HG03139 (cell line): ENCODE data around the gene INHBE.
A peak's percentile ranks its signal among the peaks of the same experiment; 100 is the strongest.

Experiments used
- ATAC-seq: cut with Tn5 transposase; IDR thresholded peaks from one replicate; pipeline ENCODE4 v1.9.1; 2021; ENCODE audit not compliant: unreplicated experiment

The INHBE gene

DNA sequence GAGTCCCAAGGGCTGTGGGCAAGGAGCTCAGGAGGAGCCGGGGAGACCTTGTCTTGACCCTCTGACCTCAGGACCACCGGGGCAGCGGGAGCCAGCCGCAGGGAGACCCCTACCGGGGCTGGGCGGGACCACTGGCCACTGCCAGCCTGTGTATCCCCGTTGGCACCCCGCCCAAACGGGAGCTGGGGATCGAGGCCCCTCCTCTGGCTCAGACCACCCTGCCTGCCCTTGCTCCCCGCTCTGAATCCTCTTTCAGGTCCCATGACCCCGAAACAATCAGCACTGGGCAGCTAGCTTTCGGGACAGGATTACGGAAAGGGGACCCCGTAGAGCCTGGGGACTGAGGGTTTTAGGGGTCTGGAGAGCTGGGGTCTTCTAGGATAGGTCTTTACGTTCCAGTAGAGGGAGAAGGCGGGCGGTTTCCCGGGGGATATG, 5.8 kb downstream of the INHBE start:
- no peak for ATAC-seq

DNA sequence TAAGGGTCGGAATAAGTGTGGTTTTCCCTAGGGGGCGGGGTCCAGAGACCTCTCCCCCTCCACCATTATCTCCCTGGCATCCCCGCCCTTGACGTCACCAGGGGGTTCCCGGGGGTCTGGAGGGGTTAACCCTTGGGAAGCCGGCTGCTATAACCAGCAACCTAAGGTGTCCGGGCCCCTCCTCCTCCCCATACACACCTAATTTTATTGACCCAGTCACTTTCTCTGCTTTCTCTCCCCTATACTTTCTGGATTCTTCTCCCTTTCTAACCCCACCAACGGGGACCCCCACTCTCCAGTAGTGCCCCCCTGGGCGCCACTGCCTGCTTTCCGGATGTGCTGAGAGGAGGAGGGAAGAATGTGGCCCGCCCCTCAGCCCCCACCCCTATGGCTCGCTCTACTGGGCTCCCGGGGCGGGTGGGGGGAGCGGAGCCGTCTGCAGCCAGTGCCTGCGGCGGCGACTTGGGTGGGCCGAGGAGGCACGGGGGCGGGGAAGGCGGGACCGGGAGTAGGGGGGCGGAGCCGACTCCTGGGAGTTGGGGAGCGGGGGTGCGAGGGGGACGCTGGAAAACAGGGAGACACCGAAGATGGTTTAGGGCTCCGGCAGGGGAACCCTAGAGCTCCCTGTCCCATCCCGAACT, 6.3 kb downstream of the INHBE start:
- ATAC-seq, result no peak

DNA sequence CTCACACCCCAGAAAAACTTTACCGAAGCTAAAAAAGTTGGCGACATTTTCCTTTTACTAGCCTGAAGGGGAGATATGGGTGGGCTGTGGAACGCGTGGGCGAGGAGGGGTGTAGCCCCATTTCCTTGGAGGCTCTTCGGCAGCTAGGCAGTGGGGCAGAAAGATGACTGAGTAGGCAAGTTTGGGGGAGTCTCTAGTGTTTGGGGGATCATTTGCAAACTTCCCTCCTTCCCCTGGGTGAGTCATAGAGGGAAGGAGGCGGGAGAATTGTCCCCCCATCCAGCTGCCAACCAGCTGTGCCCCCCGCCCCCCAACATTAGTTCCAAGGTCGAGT, 6.8 kb downstream of the INHBE start:
- no peak for ATAC-seq

DNA sequence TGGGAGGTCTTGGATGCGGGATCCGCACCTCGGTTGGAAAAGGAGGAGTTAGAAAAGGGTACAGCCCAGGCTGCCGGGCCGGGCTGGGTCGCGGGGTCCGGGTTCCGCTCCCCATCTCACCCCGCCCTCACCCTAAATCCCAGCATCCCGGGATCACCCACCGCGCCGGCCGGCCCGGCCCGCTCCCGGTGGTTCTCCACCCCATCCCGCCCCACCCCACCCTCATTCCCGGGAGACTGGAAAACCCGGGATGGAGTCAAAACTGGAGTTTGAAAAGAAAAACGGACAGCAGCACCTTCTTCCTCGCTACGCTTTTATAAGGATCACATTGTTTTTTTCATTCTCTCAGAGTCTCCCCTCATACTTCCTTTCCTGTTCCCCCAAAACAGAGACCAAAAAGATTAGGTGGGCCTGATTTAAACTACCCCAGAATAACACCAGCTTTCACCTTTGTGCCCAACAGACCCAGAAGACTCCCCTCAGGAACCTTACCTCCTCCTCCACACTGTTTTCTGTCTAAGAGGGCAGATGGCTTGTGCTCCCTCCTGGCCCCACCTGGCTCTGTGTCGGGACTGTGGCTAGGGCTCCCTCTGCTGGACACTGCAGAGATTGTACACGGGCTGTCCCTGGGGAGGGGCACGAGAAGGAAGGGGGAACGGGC, 7.3 kb downstream of the INHBE start:
- peak; percentile 47 for ATAC-seq

DNA sequence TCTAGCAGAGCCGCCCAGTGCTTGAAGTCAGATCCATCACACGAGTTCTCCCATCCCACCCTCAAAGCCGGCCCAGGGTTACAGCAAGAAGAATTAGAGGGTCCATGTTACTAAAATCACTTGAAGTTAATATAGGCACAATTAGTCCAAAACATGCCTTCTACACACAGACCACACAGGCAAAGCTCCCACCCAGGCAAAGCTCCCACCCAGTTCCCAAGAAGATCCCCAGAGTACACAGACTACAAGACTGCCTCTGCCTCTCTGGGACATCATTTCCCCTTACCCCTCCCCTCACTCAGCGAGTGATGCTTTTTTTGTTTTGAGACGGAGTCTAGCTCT, 7.8 kb downstream of the INHBE start:
- no peak for ATAC-seq

DNA sequence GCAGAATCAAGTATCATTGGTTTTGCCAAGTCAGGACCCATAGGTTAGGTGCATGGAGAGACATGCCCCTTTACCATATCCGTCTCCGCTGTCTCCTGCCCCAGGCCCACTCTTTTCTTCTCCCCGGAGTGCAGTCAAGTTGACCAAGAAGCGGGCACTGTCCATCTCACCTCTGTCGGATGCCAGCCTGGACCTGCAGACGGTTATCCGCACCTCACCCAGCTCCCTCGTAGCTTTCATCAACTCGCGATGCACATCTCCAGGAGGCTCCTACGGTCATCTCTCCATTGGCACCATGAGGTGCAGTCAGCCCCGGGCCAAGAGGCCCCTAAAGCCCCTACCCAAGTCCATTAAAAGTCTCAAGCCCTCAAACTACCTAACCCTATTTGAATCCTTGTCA, 9.5 kb downstream of the INHBE start:
- ATAC-seq, result no peak

DNA sequence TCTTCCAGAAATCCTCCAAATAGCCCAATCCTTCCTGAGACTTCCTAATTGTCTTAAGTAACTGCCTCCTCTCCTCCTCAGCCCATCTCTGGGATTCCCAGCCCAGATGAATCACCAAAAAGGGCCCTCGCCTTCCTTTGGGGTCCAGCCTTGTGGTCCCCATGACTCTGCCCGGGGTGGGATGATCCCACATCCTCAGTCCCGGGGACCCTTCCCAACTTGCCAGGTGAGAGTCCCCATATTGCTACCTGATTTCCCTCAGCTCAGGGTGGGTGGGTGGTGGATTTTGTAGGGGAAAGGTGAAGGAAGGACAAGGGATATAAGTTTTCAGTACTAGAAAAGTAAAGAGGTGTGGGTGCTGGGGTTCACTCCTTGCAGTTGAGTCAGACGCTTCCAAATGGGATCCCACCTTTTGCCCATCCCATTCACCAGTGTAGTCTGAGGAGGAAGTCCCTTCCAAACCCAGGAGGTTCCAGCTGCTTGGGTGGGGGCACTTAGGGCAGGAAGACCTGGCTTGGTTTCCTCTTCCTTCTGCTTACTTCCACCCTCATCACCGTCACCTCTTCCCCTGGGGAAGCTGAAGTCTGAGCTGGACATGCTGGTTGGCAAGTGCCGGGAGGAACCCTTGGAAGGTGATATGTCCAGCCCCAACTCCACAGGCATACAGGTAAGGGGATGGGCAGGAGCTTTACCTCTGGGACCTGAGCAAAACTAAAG, 10.1 kb downstream of the INHBE start:
- no peak for ATAC-seq

DNA sequence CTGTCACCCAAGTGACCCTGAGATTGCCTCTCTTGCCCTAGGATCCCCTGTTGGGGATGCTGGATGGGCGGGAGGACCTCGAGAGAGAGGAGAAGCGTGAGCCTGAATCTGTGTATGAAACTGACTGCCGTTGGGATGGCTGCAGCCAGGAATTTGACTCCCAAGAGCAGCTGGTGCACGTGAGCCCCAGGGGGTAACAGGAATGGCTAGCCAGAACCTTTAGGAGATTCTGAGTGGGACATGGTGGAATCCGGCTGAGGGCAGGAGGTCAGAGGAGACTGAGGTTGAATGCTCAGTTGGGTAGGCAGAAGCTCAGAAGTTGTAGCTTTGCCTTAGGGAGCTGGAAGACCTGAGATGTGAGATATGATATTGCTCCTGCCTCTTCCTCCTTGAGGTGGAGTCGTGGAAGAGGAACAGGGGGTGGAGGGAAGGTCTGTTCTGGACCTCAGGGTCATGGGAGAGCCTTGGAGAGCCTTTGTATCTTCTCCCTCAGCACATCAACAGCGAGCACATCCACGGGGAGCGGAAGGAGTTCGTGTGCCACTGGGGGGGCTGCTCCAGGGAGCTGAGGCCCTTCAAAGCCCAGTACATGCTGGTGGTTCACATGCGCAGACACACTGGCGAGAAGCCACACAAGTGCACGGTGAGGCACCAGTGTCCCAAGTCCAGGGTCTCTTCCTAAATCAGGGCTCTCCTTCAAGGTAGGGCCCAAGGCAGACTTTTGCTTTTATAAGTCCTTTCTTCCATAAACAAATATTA, 10.8 kb downstream of the INHBE start:
- ATAC-seq, result no peak

DNA sequence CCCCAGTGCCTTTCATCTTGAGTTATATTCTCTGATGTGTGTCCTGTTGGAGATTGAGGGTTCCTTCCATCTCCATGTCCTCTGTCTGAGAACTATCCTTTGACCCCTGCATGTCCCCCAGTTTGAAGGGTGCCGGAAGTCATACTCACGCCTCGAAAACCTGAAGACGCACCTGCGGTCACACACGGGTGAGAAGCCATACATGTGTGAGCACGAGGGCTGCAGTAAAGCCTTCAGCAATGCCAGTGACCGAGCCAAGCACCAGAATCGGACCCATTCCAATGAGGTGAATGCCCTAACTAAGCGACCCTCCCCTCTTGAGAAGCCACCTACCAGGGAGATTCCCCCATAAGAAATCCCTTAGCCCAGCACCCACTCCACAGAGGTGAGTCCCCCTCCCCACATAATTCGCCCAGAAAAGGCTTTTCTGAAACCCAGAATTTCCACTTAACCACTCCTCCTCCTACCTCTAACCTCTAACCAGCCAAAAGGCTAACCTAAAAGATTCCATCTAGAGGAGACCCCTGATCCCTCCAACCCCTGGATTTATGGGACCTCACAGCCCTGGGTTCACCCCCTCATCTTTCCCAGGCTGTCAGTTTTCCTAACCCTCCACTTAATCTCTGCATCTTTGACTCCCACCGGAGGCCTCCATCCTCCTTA, 12.2 kb downstream of the INHBE start:
- no peak for ATAC-seq

DNA sequence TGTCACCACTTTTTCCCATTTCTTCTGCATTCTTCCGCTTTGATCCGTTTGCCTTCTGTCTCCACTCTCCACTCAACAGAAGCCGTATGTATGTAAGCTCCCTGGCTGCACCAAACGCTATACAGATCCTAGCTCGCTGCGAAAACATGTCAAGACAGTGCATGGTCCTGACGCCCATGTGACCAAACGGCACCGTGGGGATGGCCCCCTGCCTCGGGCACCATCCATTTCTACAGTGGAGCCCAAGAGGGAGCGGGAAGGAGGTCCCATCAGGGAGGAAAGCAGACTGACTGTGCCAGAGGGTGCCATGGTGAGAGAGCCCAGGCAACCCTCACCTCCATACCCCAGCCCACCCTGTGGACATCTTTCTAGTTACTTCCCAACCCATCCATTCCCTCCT, 12.8 kb downstream of the INHBE start:
- ATAC-seq, result no peak

DNA sequence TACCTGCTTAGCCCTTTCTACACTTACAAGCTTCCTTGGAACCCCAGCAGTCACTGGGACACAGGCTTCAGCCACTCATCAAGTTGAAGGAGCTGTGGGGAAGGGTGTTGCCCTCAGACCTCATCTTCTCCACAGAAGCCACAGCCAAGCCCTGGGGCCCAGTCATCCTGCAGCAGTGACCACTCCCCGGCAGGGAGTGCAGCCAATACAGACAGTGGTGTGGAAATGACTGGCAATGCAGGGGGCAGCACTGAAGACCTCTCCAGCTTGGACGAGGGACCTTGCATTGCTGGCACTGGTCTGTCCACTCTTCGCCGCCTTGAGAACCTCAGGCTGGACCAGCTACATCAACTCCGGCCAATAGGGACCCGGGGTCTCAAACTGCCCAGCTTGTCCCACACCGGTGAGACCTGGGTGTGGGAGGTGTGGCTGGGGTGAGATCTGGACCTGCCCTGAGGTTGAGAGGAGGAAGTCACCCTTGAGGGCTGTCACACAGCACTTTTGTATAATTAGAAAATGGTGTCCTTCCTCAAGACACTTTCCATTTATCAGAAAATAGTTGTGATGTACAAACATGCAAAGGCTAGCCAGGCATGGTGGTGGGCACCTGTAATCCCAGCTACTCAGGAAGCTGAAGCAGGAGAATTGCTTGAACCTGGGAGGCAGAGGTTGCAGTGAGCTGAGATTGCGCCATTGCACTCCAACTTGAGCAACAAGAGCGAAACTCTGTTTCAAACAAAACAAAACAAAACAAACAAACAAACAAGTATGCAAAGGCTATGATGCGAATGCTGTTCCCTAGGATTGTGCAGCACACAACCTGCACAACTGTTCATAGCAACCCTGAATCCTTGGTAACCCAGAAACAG, 14.4 kb downstream of the INHBE start:
- no peak for ATAC-seq

DNA sequence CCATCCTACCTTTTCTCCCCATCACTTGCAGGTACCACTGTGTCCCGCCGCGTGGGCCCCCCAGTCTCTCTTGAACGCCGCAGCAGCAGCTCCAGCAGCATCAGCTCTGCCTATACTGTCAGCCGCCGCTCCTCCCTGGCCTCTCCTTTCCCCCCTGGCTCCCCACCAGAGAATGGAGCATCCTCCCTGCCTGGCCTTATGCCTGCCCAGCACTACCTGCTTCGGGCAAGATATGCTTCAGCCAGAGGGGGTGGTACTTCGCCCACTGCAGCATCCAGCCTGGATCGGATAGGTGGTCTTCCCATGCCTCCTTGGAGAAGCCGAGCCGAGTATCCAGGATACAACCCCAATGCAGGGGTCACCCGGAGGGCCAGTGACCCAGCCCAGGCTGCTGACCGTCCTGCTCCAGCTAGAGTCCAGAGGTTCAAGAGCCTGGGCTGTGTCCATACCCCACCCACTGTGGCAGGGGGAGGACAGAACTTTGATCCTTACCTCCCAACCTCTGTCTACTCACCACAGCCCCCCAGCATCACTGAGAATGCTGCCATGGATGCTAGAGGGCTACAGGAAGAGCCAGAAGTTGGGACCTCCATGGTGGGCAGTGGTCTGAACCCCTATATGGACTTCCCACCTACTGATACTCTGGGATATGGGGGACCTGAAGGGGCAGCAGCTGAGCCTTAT, 15.3 kb downstream of the INHBE start:
- no peak for ATAC-seq

DNA sequence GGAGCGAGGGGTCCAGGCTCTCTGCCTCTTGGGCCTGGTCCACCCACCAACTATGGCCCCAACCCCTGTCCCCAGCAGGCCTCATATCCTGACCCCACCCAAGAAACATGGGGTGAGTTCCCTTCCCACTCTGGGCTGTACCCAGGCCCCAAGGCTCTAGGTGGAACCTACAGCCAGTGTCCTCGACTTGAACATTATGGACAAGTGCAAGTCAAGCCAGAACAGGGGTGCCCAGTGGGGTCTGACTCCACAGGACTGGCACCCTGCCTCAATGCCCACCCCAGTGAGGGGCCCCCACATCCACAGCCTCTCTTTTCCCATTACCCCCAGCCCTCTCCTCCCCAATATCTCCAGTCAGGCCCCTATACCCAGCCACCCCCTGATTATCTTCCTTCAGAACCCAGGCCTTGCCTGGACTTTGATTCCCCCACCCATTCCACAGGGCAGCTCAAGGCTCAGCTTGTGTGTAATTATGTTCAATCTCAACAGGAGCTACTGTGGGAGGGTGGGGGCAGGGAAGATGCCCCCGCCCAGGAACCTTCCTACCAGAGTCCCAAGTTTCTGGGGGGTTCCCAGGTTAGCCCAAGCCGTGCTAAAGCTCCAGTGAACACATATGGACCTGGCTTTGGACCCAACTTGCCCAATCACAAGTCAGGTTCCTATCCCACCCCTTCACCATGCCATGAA, 16.0 kb downstream of the INHBE start:
- no peak for ATAC-seq

DNA sequence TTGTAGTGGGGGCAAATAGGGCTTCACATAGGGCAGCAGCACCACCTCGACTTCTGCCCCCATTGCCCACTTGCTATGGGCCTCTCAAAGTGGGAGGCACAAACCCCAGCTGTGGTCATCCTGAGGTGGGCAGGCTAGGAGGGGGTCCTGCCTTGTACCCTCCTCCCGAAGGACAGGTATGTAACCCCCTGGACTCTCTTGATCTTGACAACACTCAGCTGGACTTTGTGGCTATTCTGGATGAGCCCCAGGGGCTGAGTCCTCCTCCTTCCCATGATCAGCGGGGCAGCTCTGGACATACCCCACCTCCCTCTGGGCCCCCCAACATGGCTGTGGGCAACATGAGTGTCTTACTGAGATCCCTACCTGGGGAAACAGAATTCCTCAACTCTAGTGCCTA, 16.6 kb downstream of the INHBE start:
- no peak for ATAC-seq

DNA sequence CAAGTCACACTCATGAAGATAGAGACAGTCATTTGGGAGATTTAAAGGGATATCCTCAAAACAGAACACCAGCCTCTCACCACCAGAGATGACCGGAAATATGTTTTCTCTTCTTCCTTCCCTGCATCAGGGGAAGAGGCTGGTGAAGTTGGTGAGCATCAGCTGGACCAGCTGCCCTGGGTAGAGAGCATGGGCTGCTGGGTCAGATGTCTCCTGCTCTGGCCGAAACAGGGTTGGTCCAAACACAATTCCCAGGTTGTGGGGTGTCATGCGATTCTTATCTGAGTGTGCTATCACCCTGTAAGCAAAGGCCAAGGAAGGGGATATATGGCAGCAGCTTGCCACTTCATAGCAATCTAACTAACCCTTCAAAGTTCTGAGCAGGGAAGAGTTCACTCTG, 17.3 kb downstream of the INHBE start:
- ATAC-seq, result no peak

DNA sequence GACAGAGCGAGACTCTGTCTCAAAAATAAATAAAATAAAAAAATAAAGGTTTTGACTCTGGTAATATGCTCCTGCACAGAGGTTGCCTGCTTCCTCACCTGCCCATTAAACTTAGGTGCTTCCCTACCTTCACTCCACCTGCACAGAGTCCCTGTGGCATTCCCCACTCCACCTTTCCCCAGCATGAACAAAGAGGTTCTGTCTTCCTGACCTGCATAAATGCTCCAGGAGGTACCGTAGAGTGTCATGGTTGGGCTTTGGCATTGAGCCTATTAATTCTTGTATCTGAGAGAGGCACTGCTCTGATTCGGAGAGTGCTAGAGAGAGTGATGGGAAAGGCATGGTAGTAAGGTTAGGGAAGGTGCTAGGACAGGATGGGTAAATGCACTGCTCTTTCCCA, 18.3 kb downstream of the INHBE start:
- no peak for ATAC-seq

DNA sequence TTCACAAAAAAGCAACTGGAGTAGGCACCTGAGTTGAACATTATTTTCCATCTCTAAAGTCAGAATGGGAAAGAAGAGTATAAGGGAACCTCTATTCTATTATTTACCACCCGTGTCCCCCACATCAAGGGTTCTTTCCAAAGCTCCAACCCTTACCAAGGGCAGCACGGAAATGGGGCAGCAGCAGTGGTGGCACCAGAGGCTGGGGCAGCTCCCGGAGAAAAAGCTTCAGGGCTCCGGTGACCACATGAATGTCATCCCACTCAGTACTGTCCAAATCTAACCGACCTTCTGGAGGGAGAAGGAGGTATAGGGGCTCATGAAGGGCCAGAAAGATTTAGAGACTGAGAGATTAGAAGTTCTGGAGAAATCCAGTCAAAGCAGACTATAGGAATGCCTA, 18.8 kb downstream of the INHBE start:
- ATAC-seq, result no peak

DNA sequence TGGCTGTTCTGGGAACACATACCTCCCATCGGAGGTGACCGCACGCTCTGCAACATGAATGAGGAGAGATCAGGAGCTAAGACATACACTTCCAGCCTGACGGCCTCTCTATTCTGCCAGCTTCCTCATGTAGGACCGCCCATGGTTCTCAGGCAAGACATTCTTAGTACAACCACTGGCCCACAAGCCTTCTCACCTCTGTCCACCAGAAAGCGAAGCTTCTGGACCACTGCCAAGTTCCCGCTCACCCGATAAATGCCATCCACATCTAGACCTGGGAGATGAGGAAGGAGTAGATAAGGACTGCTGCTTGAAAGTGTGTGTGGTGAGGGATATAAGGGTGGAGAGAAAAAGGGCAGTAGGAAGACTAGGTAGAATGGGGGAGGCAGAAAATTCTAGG, 19.3 kb downstream of the INHBE start:
- ATAC-seq, result no peak

DNA sequence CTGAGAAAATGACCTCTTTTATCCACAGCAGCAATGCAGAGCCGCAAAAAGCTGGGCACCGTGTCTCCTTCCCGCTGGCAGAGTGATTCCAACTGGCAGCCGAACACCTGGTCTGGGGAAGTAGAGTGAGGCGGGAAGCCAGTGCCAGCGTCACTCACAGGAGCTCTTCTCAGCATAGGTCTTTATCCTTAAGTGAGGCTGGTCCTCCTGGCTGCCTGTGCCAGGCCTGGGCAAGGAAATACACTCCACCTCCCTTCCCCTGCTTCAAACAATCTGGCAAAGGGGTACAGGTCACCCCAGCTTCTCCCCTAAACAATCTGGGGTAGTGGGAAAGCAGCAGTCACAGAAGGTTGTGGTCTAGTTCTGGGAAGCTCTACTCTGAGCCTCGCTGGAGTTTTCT, 19.8 kb downstream of the INHBE start:
- no peak for ATAC-seq
